Measurements from ENCODE around the gene DBF4B. TPM values are rescaled to one million over a fixed set of nuclear protein-coding genes. Genes with fewer than 3 reads are reported as not detected.

DBF4B gene
- total RNA-seq, 1 donor: 2.2 TPM

DNA sequence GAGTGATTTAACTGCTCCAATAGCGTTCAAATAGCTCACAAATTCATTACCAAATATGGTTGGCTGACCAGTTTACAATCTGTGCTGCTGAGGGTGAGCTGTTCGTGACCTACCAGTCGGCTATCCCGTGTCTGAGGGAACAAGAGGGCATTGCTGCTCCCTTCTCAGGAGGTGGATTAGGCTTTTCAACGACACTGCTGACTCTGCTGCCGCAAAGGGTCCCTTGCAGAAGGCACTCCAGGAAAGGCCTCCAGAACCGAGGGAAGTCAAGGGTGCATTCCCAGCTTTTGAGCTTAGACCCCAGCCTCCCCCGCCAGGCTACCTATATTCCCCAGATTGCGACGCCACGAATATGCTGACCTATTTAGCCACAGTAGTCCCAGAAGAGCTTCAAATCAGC, 89.3 kb downstream of the DBF4B start:
- no peak for DNase-seq (ENCODE audit: insufficient read length, low spot score, missing footprints)
- Histone ChIP-seq H3K4me3 (ENCODE audit: insufficient read depth, low read length) (no peak overlapping the region), H2AFZ (ENCODE audit: low read length) (no peak overlapping the region), H4K20me1 (ENCODE audit: insufficient read depth, low read length) (no peaks in the 10 kb centered on the region), H3K27ac (ENCODE audit: low read depth, low read length) (no peak overlapping the region), H3K9me3 (ENCODE audit: low read depth, low read length) (no peaks in the 10 kb centered on the region), H3K4me1 (ENCODE audit: insufficient read depth, low read length) (peaks cover 22% of the 10 kb centered on the region), H3K27me3 (ENCODE audit: insufficient read depth, low read length) (no peaks in the 10 kb centered on the region), H3K4me2 (ENCODE audit: insufficient read depth, low read length) (no peak overlapping the region), H3K79me2 (ENCODE audit: insufficient read depth, low read length) (peaks cover 17% of the 10 kb centered on the region), H3K36me3 (ENCODE audit: insufficient read depth, low read length) (peaks cover 10% of the 10 kb centered on the region)
- TF ChIP-seq, protein P1, sequence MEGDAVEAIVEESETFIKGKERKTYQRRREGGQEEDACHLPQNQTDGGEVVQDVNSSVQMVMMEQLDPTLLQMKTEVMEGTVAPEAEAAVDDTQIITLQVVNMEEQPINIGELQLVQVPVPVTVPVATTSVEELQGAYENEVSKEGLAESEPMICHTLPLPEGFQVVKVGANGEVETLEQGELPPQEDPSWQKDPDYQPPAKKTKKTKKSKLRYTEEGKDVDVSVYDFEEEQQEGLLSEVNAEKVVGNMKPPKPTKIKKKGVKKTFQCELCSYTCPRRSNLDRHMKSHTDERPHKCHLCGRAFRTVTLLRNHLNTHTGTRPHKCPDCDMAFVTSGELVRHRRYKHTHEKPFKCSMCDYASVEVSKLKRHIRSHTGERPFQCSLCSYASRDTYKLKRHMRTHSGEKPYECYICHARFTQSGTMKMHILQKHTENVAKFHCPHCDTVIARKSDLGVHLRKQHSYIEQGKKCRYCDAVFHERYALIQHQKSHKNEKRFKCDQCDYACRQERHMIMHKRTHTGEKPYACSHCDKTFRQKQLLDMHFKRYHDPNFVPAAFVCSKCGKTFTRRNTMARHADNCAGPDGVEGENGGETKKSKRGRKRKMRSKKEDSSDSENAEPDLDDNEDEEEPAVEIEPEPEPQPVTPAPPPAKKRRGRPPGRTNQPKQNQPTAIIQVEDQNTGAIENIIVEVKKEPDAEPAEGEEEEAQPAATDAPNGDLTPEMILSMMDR (IDR thresholded peaks at IDR 0.05; ENCODE audit: extremely low read depth, low read depth, low read length): no peak

DNA sequence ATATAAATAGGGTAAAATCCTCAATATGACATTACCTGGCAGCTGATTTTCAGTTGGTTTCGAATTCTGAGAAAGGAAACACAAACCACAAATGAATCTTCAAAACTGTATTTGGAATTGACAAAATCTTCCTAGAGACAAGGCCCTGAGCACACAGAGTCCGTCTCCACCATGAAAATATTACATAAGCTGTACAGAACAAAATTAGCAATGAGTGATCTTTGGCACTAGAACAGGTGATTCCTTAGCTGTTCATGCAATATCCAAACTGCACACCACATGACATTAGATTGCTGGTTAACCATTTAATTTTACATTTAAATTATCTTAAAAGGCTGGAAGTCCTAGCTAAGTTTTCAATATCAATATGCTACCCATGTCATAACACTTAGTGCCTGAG, 89.9 kb downstream of the DBF4B start:
- DNase-seq (ENCODE audit: insufficient read length, low spot score, missing footprints): no peak
- Histone ChIP-seq H3K4me3 (ENCODE audit: insufficient read depth, low read length) (no peak overlapping the region), H3K4me1 (ENCODE audit: insufficient read depth, low read length) (peaks cover 22% of the 10 kb centered on the region), H3K27me3 (ENCODE audit: insufficient read depth, low read length) (no peaks in the 10 kb centered on the region), H3K9me3 (ENCODE audit: low read depth, low read length) (no peaks in the 10 kb centered on the region), H3K79me2 (ENCODE audit: insufficient read depth, low read length) (peaks cover 21% of the 10 kb centered on the region), H2AFZ (ENCODE audit: low read length) (no peak overlapping the region), H4K20me1 (ENCODE audit: insufficient read depth, low read length) (no peaks in the 10 kb centered on the region), H3K27ac (ENCODE audit: low read depth, low read length) (no peak overlapping the region), H3K36me3 (ENCODE audit: insufficient read depth, low read length) (peaks cover 10% of the 10 kb centered on the region), H3K4me2 (ENCODE audit: insufficient read depth, low read length) (no peak overlapping the region)
- TF ChIP-seq, protein P1 (IDR thresholded peaks at IDR 0.05; ENCODE audit: extremely low read depth, low read depth, low read length): no peak

Small RNA genes within 50 kb of the gene (small RNA-seq; reads per million reads assigned to genes)
- not detected for gene RN7SL819P

Other genes with a start within 250 kb of the DBF4B start
- gene GPATCH8, start 205.3 kb upstream of the DBF4B start, total RNA-seq: 30.6 and 33.3 TPM in 2 replicates
- 15.9 and 23.9 TPM in 2 replicates for gene FZD2, start 151.2 kb upstream of the DBF4B start, total RNA-seq
- gene MEIOC, start 52.2 kb upstream of the DBF4B start, total RNA-seq: under 0.01 TPM in 1 of 2 replicates, not detected in the other
- 32.1 and 36.6 TPM in 2 replicates for gene CCDC43, start 18.9 kb upstream of the DBF4B start, total RNA-seq
- 0.36 and 0.59 TPM in 2 replicates for gene ADAM11, start 50.3 kb downstream of the DBF4B start, total RNA-seq
- gene GJC1, start 121.6 kb downstream of the DBF4B start, total RNA-seq: 10.3 and 10.5 TPM in 2 replicates
- gene HIGD1B, start 139.2 kb downstream of the DBF4B start, total RNA-seq: not detected in 2 replicates
- 72.7 and 81.0 TPM in 2 replicates for gene EFTUD2, start 190.8 kb downstream of the DBF4B start, total RNA-seq
- gene GFAP, start 206.8 kb downstream of the DBF4B start, total RNA-seq: under 0.01 TPM in 2 replicates
- 0.72 and 1.2 TPM in 2 replicates for gene KIF18B, start 239.1 kb downstream of the DBF4B start, total RNA-seq

All from osteoblast (primary cell).